ENCODE data around the gene ZC3H12D.

ZC3H12D gene

DNA sequence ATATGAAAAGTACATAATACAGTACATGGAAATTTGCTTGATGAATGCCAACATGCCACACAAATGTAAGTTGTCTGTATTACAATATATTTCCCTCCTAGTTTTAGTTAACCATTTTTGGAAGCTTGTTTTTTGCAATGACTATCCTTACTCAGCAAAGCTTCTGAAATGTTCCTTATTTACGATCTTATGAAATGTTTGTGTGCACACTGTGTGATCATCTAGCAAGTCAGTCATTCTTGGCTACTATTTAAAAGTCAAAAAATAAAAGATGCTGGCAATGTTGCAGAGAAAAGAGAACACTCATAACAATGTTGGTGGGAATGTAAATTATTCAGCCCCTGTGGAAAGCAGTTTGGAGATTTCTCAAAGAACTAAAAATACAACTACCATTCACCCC is 50.9 kb downstream of the ZC3H12D start:
- no peak for DNase-seq (ENCODE audit: low read depth)
- TF ChIP-seq, protein P1, sequence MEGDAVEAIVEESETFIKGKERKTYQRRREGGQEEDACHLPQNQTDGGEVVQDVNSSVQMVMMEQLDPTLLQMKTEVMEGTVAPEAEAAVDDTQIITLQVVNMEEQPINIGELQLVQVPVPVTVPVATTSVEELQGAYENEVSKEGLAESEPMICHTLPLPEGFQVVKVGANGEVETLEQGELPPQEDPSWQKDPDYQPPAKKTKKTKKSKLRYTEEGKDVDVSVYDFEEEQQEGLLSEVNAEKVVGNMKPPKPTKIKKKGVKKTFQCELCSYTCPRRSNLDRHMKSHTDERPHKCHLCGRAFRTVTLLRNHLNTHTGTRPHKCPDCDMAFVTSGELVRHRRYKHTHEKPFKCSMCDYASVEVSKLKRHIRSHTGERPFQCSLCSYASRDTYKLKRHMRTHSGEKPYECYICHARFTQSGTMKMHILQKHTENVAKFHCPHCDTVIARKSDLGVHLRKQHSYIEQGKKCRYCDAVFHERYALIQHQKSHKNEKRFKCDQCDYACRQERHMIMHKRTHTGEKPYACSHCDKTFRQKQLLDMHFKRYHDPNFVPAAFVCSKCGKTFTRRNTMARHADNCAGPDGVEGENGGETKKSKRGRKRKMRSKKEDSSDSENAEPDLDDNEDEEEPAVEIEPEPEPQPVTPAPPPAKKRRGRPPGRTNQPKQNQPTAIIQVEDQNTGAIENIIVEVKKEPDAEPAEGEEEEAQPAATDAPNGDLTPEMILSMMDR (IDR thresholded peaks at IDR 0.05; ENCODE audit: insufficient read depth, low read depth, low read length, missing control alignments): no peak
- no peak overlapping the region for H3K4me3 ChIP-seq (ENCODE audit: low read depth, low read length)

GRCh38 chr6:149433405-149433804 is 51.4 kb downstream of the ZC3H12D start:
- no peak for DNase-seq (ENCODE audit: low read depth)
- TF ChIP-seq, protein P1 (IDR thresholded peaks at IDR 0.05; ENCODE audit: insufficient read depth, low read depth, low read length, missing control alignments): no peak
- H3K4me3 ChIP-seq (ENCODE audit: low read depth, low read length): no peak overlapping the region

DNA sequence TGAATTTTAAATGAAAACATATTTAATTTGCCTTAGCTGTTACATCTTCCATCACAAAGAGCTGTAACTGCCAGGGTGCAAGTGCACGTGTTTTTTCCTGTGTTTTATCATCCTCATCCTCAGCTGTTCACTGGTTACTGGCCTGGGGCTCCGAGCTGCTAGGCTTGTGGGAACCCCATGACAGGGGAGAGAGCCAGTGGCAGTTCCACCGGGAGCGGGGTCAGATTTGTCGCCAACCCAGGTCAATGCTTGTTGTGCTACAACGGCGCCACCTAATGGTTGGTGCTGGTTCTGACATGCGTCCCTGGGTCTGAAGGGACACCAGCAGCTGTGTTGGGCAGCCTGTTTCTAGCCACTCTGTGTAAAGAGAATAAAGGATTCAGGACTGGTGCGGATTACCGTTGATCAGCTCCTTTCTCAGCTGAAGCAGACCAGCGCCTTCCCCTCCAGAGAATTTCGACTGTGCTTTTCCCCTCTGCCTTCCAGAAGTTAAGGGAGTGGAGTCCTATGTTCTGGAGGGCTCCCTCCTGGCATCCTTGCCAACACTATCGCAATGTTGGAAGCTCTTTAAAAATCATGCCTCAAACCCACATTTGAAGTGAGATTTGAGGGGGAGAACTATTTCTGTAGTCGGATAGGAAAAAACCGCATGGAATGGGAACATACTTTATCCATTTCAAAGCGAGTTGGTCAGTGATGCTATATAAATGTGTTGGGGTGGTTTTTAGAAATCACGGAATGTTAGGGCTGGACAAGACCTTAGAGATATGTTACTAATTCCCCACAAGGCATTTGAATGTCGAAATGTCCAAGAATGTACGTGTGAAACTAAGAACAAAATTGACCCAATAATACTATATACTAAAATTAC is 52.7 kb downstream of the ZC3H12D start:
- DNase-seq (ENCODE audit: low read depth): peak; percentile 93
- TF ChIP-seq, protein P1 (IDR thresholded peaks at IDR 0.05; ENCODE audit: insufficient read depth, low read depth, low read length, missing control alignments): peak; percentile 90
- H3K4me3 ChIP-seq (ENCODE audit: low read depth, low read length): no peak overlapping the region

- H3K4me3 ChIP-seq (ENCODE audit: low read depth, low read length): no peak overlapping the region
- no peak for DNase-seq (ENCODE audit: low read depth)
- TF ChIP-seq, protein P1 (IDR thresholded peaks at IDR 0.05; ENCODE audit: insufficient read depth, low read depth, low read length, missing control alignments): no peak
These were observed 55.1 kb downstream of the ZC3H12D start for GRCh38 chr6:149429427-149430360.

DNA sequence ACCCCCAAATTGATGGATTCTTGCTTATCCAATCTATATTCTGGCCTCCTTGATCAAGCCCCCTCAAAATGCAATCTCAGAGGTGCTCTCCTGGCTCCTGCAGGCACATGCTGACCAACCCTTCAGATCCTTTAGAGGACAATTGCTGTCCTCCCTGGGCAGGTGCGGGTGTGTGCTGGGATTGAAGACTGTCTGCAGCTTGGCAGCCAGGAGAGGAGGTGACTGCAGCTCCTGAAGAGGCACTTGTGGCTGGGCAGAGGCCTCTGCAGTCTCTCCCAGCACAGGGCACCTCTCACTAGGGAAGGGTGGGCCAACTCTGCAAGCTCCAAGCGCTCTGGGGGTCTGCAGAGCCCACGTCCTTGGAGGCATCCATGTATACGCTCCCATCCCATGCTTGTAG is 56.2 kb downstream of the ZC3H12D start:
- TF ChIP-seq, protein P1 (IDR thresholded peaks at IDR 0.05; ENCODE audit: insufficient read depth, low read depth, low read length, missing control alignments): no peak
- no peak overlapping the region for H3K4me3 ChIP-seq (ENCODE audit: low read depth, low read length)
- no peak for DNase-seq (ENCODE audit: low read depth)

DNA sequence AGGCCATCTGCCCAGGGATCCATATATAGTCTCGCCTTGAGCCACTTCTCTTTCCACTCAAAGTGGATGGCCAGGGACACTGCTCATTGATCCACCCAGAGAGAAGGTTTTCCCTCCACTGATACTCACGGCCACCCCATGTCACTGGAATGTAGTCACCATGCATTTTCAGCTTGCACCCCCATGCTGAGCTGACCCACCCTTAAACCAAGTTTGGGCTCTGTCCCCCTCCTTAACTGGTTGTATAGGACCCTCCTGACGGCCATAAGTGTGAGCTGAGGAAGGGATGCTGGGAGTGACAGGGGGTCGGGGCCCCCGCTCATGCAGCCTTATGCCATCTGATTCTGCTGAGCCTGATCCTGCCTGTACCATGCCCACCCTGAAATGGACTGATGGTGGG is 59.1 kb downstream of the ZC3H12D start:
- H3K4me3 ChIP-seq (ENCODE audit: low read depth, low read length): no peak overlapping the region
- TF ChIP-seq, protein P1 (IDR thresholded peaks at IDR 0.05; ENCODE audit: insufficient read depth, low read depth, low read length, missing control alignments): no peak
- DNase-seq (ENCODE audit: low read depth): no peak
